H1 (cell line): ENCODE results near the gene DDX3X. TPM values are rescaled to one million over a fixed set of nuclear protein-coding genes. Genes with fewer than 3 reads are reported as not detected.

ENCODE experiments used
- SP2 ChIP-seq: IDR thresholded peaks from 2 replicates; pipeline ENCODE4 v1.6.1; 2012; ENCODE audit warnings: mild to moderate bottlenecking, low read length, inconsistent platforms
- TAF7 ChIP-seq: optimal IDR thresholded peaks from 2 replicates; pipeline ENCODE3; 2011; ENCODE audit warnings: low read depth, mild to moderate bottlenecking, inconsistent platforms, low read length, moderate library complexity, borderline replicate concordance
- polyA plus RNA-seq, 7 experiments: library from polyadenylated mRNA; depleted of rRNA in 3 of 7; stranded (reverse) in 5 of 7; unstranded in 2 of 7; fragments of >200 nt in 5 of 7; fragments of 200-250 nt in 2 of 7; gene quantifications; 1 replicate in 5 of 7; 2 replicates in 1 of 7; 4 replicates in 1 of 7; pipeline versions ENCODE4 v1.2.1 to v1.2.3, GENCODE V29; 2011 to 2013; ENCODE audit warnings: missing spikeins in 2 of 7, mixed read lengths in 2 of 7
- small RNA-seq: library from polyadenylated mRNA; stranded (forward); fragments of <200 nt; extraction: miRNeasy Mini kit (QIAGEN cat#:217004); gene quantifications from one replicate; pipeline ENCODE3, GENCODE V24; 2013; ENCODE audit not compliant: insufficient read depth
- total RNA-seq: library from RNA; stranded (reverse); fragmentation: NEBNext Ultra II Directional; extraction: Animal tissue kit (Norgen Biotek cat#: 25700); gene quantifications from 2 replicates; pipeline ENCODE4 v1.2.1, GENCODE V29; 2021

Gene DDX3X
- total and polyA plus RNA-seq, 2 of the 8 experiments (the other 6 are each of a cell fraction or from before 2014, with no cell fraction given) = 39.4 to 291 TPM

GRCh38 chrX:41412261-41413081 is 78.5 kb downstream of the DDX3X start (continued):
- TF ChIP-seq SP2 = no peak
- TF ChIP-seq TAF7 = no peak

Small RNAs within 50 kb of the gene (small RNA-seq; reads per million reads assigned to genes)
- not detected for gene RF00019
- gene RNA5SP502 = not detected

Other genes starting within 250 kb of the DDX3X start
- gene USP9X, start 248.7 kb upstream of the DDX3X start, total RNA-seq = 299 and 300 TPM in 2 replicates
- gene USP9X, start 248.7 kb upstream of the DDX3X start, polyA plus RNA-seq (2011; rRNA removed) = 58.2 and 79.2 TPM in 2 replicates
- gene NYX, start 113.2 kb downstream of the DDX3X start, total RNA-seq = not detected in 2 replicates
- gene NYX, start 113.2 kb downstream of the DDX3X start, polyA plus RNA-seq (2011; rRNA removed) = 0.05 TPM in 1 of 2 replicates, not detected in the other